GM12878 (cell line): ENCODE measurements around the gene GRK5. TPM values are rescaled to one million over a fixed set of nuclear protein-coding genes. Genes with fewer than 3 reads are reported as not detected.

Source experiments
- ATAC-seq: fragments of 200-7000 bp; cut with Tn5 transposase; 3 replicates; pipeline ENCODE4 v1.9.1; 2020; ENCODE audit warnings: mild to moderate bottlenecking, moderate library complexity
- BruUV-seq: library from RNA; stranded (reverse); fragments of 400-500 nt; replicated peaks from 2 replicates; lab custom pipeline; 2021; lab: Mats Ljungman, UMichigan
- CTCF ChIA-PET: fragments of 300-600 bp; sonication (Branson Sonifier 250); formaldehyde crosslinking; extraction: SDS; loops from one replicate; lab custom pipeline; 2021; ENCODE audit warnings: inconsistent platforms; lab: Yijun Ruan, JAX
- POLR2A ChIA-PET: fragments of 350-600 bp; formaldehyde crosslinking; extraction: SDS; loops from one replicate; lab custom pipeline; 2021; ENCODE audit warnings: inconsistent platforms; lab: Charles Lee
- RAD21 ChIA-PET: fragments of 300-600 bp; sonication (Branson Sonifier 250); formaldehyde crosslinking; loops from one replicate; lab custom pipeline; 2023; ENCODE audit warnings: antibody characterized with exemption; ENCODE audit not compliant: unreplicated experiment; lab: Charles Lee
- SMC1A ChIA-PET: fragments of 300-600 bp; sonication (Branson Sonifier 250); formaldehyde crosslinking; loops from one replicate; lab custom pipeline; 2023; ENCODE audit not compliant: unreplicated experiment, uncharacterized antibody; lab: Charles Lee
- DNase-seq: peaks from one replicate; pipeline ENCODE4 v3.0.0-alpha.2; 2011; ENCODE audit warnings: low read depth, low spot score
- FAIRE-seq: peaks from 3 replicates; lab custom pipeline; 2011; peaks lifted over from hg19 to GRCh38; lab: Jason Lieb, UNC
- H2AFZ ChIP-seq: 2 replicates; pipeline ENCODE4 v1.6.0; 2011; ENCODE audit warnings: low read depth, low read length, control low read depth; ENCODE audit not compliant: control insufficient read depth
- H3K27ac ChIP-seq: 2 replicates; pipeline ENCODE4 v1.5.1; 2011; ENCODE audit warnings: control low read depth; ENCODE audit not compliant: control insufficient read depth, insufficient read depth
- H3K27me3 ChIP-seq, 2 experiments: replicated peaks in 1 of 2; 2 replicates each; pipeline versions ENCODE4 v1.6.0 to v1.6.1; 2011; ENCODE audit warnings: low read length in 1 of 2; ENCODE audit not compliant: control insufficient read depth in 2 of 2, insufficient read depth in 2 of 2
- H3K36me3 ChIP-seq, 2 experiments: 2 replicates each; pipeline ENCODE4 v1.5.1; 2011; ENCODE audit warnings: low read length in 1 of 2; ENCODE audit not compliant: control insufficient read depth in 2 of 2, insufficient read depth in 2 of 2
- H3K4me1 ChIP-seq: 2 replicates; pipeline ENCODE4 v1.6.1; 2011; ENCODE audit warnings: mild to moderate bottlenecking, low read length, moderate library complexity, mixed read lengths; ENCODE audit not compliant: control insufficient read depth, insufficient read depth
- H3K4me2 ChIP-seq: 2 replicates; pipeline ENCODE4 v1.6.0; 2011; ENCODE audit warnings: control low read depth; ENCODE audit not compliant: control insufficient read depth, insufficient read depth
- H3K4me3 ChIP-seq: fragments of 200-600 bp; sonication (generic); 2 replicates; pipeline ENCODE4 v1.5.1; 2016
- H3K79me2 ChIP-seq: 2 replicates; pipeline ENCODE4 v1.6.0; 2011; ENCODE audit warnings: low read length; ENCODE audit not compliant: control insufficient read depth, insufficient read depth
- H3K9ac ChIP-seq: 2 replicates; pipeline ENCODE4 v1.8.0; 2011; ENCODE audit warnings: low read length, control low read depth, mixed read lengths; ENCODE audit not compliant: control insufficient read depth, insufficient read depth
- H3K9me3 ChIP-seq: replicated peaks from 3 replicates; pipeline ENCODE4 v1.5.1; 2011; ENCODE audit warnings: mild to moderate bottlenecking, low read length; ENCODE audit not compliant: control insufficient read depth, insufficient read depth
- H4K20me1 ChIP-seq: 2 replicates; pipeline ENCODE4 v1.6.0; 2011; ENCODE audit not compliant: control insufficient read depth, insufficient read depth
- ATF3 ChIP-seq: IDR thresholded peaks from 2 replicates; pipeline ENCODE4 v1.6.1; 2011; ENCODE audit warnings: low read depth, mild to moderate bottlenecking, low read length, moderate library complexity, borderline replicate concordance; ENCODE audit errors: extremely low read depth
- HDGF ChIP-seq: fragments of 450-650 bp; IDR thresholded peaks from 2 replicates; pipeline ENCODE4 v1.6.1; 2016; ENCODE audit warnings: antibody characterized with exemption
- MEF2B ChIP-seq: fragments of 450-650 bp; IDR thresholded peaks from 2 replicates; pipeline ENCODE4 v1.6.1; 2018; ENCODE audit warnings: mild to moderate bottlenecking, moderate library complexity; ENCODE audit not compliant: partially characterized antibody, poor library complexity, severe bottlenecking
- NFXL1 ChIP-seq: fragments of 450-650 bp; IDR thresholded peaks from 2 replicates; pipeline ENCODE4 v1.6.1; 2017; ENCODE audit warnings: antibody characterized with exemption, mild to moderate bottlenecking, borderline replicate concordance
- NFYA ChIP-seq: IDR thresholded peaks from 2 replicates; pipeline ENCODE4 v1.6.1; 2011; ENCODE audit warnings: low read depth, mild to moderate bottlenecking, low read length, improper control_type of control experiment, borderline replicate concordance
- PAX5 ChIP-seq: IDR thresholded peaks from 2 replicates; pipeline ENCODE4 v1.6.1; 2011; ENCODE audit warnings: low read depth, low read length, borderline replicate concordance
- POLR2AphosphoS2 ChIP-seq: IDR thresholded peaks from 2 replicates; pipeline ENCODE4 v1.6.1; 2011; ENCODE audit warnings: low read depth, mild to moderate bottlenecking, low read length, improper control_type of control experiment, moderate library complexity
- RELA ChIP-seq: fragments of 450-650 bp; IDR thresholded peaks from 2 replicates; pipeline ENCODE4 v1.8.0; 2014; ENCODE audit warnings: borderline replicate concordance; ENCODE audit not compliant: partially characterized antibody
- SP1 ChIP-seq: IDR thresholded peaks from one replicate; pipeline ENCODE4 v1.6.1; 2011; ENCODE audit warnings: low read depth, low read length
- SRF ChIP-seq, 2 experiments: IDR thresholded peaks; 2 replicates each; pipeline ENCODE4 v1.6.1; 2011; ENCODE audit warnings: low read depth in 2 of 2, low read length in 2 of 2, mild to moderate bottlenecking in 1 of 2, moderate library complexity in 1 of 2
- SUZ12 ChIP-seq: fragments of 200-600 bp; sonication (generic); IDR thresholded peaks from one replicate; pipeline ENCODE4 v1.6.1; 2018; ENCODE audit warnings: antibody characterized with exemption, mild to moderate bottlenecking; ENCODE audit not compliant: unreplicated experiment
- TCF3 ChIP-seq: IDR thresholded peaks from 2 replicates; pipeline ENCODE4 v1.6.1; 2012; ENCODE audit warnings: low read depth, mild to moderate bottlenecking, low read length, borderline replicate concordance; ENCODE audit not compliant: insufficient read depth
- TCF7 ChIP-seq: IDR thresholded peaks from 2 replicates; pipeline ENCODE4 v1.6.1; 2014; ENCODE audit warnings: antibody characterized with exemption, borderline replicate concordance
- ZZZ3 ChIP-seq: IDR thresholded peaks from 2 replicates; pipeline ENCODE4 v1.6.1; 2011; ENCODE audit warnings: low read depth; ENCODE audit not compliant: control insufficient read depth, insufficient read length
- WGBS: methylation state at CpG from one replicate; pipeline ENCODE4 v1.1.6; 2016; ENCODE audit warnings: low lambda C conversion rate; ENCODE audit not compliant: insufficient replicate concordance, insufficient coverage; ENCODE audit errors: missing lambda C conversion rate; 5-methylcytosine and 5-hydroxymethylcytosine counted together
- in situ Hi-C: fragments of 300-500 bp; cut with MboI; formaldehyde crosslinking; loops from 9 replicates; pipeline ENCODE4 v1.14.3; 2018; ENCODE audit warnings: mixed read lengths
- intact Hi-C: fragments of 100-400 bp; cut with micrococcal nuclease; formaldehyde crosslinking; loops from one replicate; pipeline ENCODE4 v1.14.2; 2022; ENCODE audit not compliant: unreplicated experiment
- polyA plus RNA-seq, 11 experiments: library from polyadenylated mRNA; depleted of rRNA in 4 of 11; unstranded in 6 of 11; stranded (reverse) in 5 of 11; fragments of >200 nt; fragmentation: Nextera tagmentation in 4 of 11; fragmentation: Illumina TruSeq in 1 of 11; extraction: Ambion mirVana in 4 of 11; extraction: Trizol in 1 of 11; gene quantifications; 1 replicate in 1 of 11; 2 replicates in 10 of 11; pipeline versions ENCODE4 v1.2.1 to v1.2.3, GENCODE V29; 2011 to 2016; ENCODE audit warnings: inconsistent platforms in 2 of 11, missing spikeins in 2 of 11, low read depth in 1 of 11
- total RNA-seq, 4 experiments: library from RNA; depleted of rRNA in 3 of 4; stranded (reverse); fragments of >200 nt in 3 of 4; fragmentation: Illumina TruSeq in 1 of 4; extraction: Trizol in 1 of 4; gene quantifications; 2 replicates each; pipeline versions ENCODE4 v1.2.1 to v1.2.3, GENCODE V29; 2013 to 2021

Gene GRK5
- total and polyA plus RNA-seq, 10 of the 15 experiments (the other 5 are each of a cell fraction or from before 2014, with no cell fraction given), result 0.11 to 22.1 (median 10.0) TPM

GRCh38 chr10:119327096-119327745, 119.8 kb downstream of the GRK5 start:
- FAIRE-seq (no peak), ATAC-seq (no peak), DNase-seq (no peak)
- ChIA-PET RAD21 (no interaction called here), POLR2A (no interaction called here), SMC1A (no interaction called here), CTCF (no interaction called here)
- no peak overlapping the region for H3K4me3 ChIP-seq
- no peaks in the 10 kb centered on the region for H3K4me1 ChIP-seq
- 95% methylated on average over 14 of the region's 14 CpGs for WGBS
- intact Hi-C loops (no loop called here), in situ Hi-C loops (no loop called here)
- H3K79me2 ChIP-seq, result peaks cover 2% of the 10 kb centered on the region; the same call in 1 of the 2 replicates
- H3K27me3 ChIP-seq, result no peaks in the 10 kb centered on the region
- no peak overlapping the region for H3K9ac ChIP-seq
- no peaks in the 10 kb centered on the region for H3K9me3 ChIP-seq
- no peak overlapping the region for H3K27ac ChIP-seq
- peaks cover 3% of the 10 kb centered on the region; the same call in 1 of the 2 replicates for H4K20me1 ChIP-seq
- BruUV-seq, result no TSS peak
- TF ChIP-seq NFXL1 (no peak), SUZ12 (no peak), PAX5 (no peak), POLR2AphosphoS2 (no peak), TCF3 (no peak), SP1 (no peak), NFYA (no peak), SRF (IDR thresholded peaks at IDR 0.05; ENCODE audit: low read depth in 2 of 2, low read length in 2 of 2) (no peak), HDGF (no peak), ATF3 (no peak), RELA (no peak), TCF7 (no peak), MEF2B (no peak), ZZZ3 (no peak)
- peaks cover 10 to 16% of the 10 kb centered on the region in 2 experiments; a peak in 3 of 4 replicates for H3K36me3 ChIP-seq
- no peak overlapping the region for H3K4me2 ChIP-seq
- no peak overlapping the region for H2AFZ ChIP-seq
